ENCODE results near the gene P2RX3.

DNA sequence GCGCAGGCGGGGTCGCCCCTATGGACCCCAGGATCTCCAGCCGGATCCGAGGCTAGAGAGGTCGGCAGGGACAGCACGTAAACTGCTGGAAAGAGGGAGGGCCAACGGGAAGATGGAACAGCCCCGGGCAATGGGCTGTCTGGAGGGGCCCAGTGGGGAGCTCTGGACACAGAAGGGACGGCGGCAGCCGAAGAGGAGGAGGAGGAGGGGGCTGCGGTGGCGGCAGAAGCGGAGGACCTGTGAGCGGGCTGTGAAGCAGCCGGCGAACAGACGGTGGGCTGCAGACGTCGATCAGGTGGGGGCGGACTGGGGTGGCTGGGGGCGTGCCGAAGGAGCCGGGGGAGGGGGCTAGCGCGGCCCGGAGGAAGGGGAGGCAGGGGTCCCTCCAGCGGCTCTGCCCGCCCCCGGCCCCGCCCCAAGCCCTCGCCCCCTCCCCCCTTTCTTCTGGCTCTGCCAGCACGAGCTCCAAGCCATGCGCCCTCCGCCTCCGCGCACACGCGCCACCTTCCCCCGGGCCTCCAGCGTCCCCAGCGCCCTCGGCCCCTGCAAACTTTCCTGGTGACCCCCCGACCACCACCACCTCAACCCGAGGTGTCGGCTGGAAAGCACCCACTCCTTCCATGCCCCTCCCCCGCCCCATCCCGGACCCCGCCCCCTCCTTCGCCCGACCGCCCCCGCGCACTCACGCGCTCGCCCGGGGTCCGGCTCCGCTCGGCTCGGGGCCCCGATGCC is 13.8 kb upstream of the P2RX3 start:
- TF ChIP-seq, protein P1, sequence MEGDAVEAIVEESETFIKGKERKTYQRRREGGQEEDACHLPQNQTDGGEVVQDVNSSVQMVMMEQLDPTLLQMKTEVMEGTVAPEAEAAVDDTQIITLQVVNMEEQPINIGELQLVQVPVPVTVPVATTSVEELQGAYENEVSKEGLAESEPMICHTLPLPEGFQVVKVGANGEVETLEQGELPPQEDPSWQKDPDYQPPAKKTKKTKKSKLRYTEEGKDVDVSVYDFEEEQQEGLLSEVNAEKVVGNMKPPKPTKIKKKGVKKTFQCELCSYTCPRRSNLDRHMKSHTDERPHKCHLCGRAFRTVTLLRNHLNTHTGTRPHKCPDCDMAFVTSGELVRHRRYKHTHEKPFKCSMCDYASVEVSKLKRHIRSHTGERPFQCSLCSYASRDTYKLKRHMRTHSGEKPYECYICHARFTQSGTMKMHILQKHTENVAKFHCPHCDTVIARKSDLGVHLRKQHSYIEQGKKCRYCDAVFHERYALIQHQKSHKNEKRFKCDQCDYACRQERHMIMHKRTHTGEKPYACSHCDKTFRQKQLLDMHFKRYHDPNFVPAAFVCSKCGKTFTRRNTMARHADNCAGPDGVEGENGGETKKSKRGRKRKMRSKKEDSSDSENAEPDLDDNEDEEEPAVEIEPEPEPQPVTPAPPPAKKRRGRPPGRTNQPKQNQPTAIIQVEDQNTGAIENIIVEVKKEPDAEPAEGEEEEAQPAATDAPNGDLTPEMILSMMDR (IDR thresholded peaks at IDR 0.05; ENCODE audit: insufficient read depth, low read depth, low read length): no peak
- TF ChIP-seq EZH2 (IDR thresholded peaks at IDR 0.05; ENCODE audit: insufficient read depth, low read length): no peak

Measured in astrocyte (in vitro differentiated cells and primary cell).